DOHH2 (cell line): Measurements from ENCODE around the gene PLXNA2.

ENCODE experiments used
- CTCF ChIP-seq: fragments of 200-600 bp; sonication (generic); IDR thresholded peaks from one replicate; pipeline ENCODE4 v1.5.1; 2014; ENCODE audit warnings: antibody characterized with exemption, mild to moderate bottlenecking, low read depth, low read length; ENCODE audit not compliant: poor library complexity, severe bottlenecking
- EZH2phosphoT487 ChIP-seq: fragments of 200-600 bp; sonication (generic); IDR thresholded peaks from 2 replicates; pipeline ENCODE4 v1.6.1; 2017; ENCODE audit warnings: borderline replicate concordance, mild to moderate bottlenecking, antibody characterized with exemption, low read length, moderate library complexity, mixed read lengths

DNA sequence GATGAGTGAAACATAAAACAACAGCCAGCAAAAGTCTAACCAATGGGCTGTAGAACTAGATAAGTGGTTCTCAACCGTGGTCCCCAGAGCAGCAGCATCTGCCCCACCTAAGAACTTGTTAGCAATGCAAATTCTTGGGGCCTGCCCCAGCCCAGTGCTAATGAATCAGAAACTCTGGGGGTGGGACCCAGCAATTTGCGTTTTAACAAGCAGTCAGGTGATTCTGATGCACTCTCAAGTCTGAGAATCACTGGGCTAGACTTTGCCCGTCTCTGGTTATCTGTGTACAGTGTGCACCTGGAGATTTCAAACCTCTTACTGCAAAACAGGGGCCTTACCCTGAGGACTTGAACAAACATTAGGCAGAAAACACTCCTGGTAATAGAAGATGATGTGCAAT is 66.5 kb downstream of the PLXNA2 start:
- TF ChIP-seq CTCF = no peak
- TF ChIP-seq EZH2phosphoT487 = no peak
